Endothelial cell of umbilical vein (primary cell): ENCODE results near the gene EIF3A. TPM values are rescaled to one million over a fixed set of nuclear protein-coding genes. Genes with fewer than 3 reads are reported as not detected.

Source experiments
- BruUV-seq: library from RNA; stranded (reverse); fragments of 400-500 nt; replicated peaks from 2 replicates; lab custom pipeline; 2021; lab: Mats Ljungman, UMichigan
- CTCF ChIA-PET: fragments of 300-600, 350-600 bp; sonication (Branson Sonifier 250); formaldehyde crosslinking; loops from one replicate; lab custom pipeline; 2021; ENCODE audit warnings: antibody characterized with exemption, inconsistent platforms; lab: Charles Lee
- POLR2A ChIA-PET: fragments of 300-600, 350-600 bp; sonication (Branson Sonifier 250); formaldehyde crosslinking; loops from one replicate; lab custom pipeline; 2021; ENCODE audit warnings: antibody characterized with exemption, inconsistent platforms; lab: Charles Lee
- DNase-seq: peaks from one replicate; pipeline ENCODE4 v3.0.0-alpha.2; 2011; ENCODE audit warnings: low read depth, low spot score
- FAIRE-seq: peaks from 2 replicates; lab custom pipeline; 2011; peaks lifted over from hg19 to GRCh38; lab: Jason Lieb, UNC
- H2AFZ ChIP-seq: 2 replicates; pipeline ENCODE4 v1.6.0; 2012; ENCODE audit warnings: low read depth, low read length, control low read depth, inconsistent platforms
- H3K27ac ChIP-seq: 2 replicates; pipeline ENCODE4 v1.5.1; 2011; ENCODE audit warnings: low read depth, mild to moderate bottlenecking, control low read depth, low read length, moderate library complexity; ENCODE audit not compliant: insufficient read depth
- H3K27me3 ChIP-seq, 2 experiments: 2 replicates each; pipeline versions ENCODE4 v1.6.0 to v1.6.1; 2011; ENCODE audit warnings: low read length in 2 of 2, mixed read lengths in 1 of 2; ENCODE audit not compliant: control insufficient read depth in 2 of 2, insufficient read depth in 2 of 2
- H3K36me3 ChIP-seq, 2 experiments: 2 replicates in 1 of 2; 3 replicates in 1 of 2; pipeline ENCODE4 v1.5.1; 2011; ENCODE audit warnings: low read length in 2 of 2, mild to moderate bottlenecking in 1 of 2, moderate library complexity in 1 of 2; ENCODE audit not compliant: control insufficient read depth in 2 of 2, insufficient read depth in 2 of 2; ENCODE audit errors: extremely low read depth in 1 of 2
- H3K4me1 ChIP-seq: 3 replicates; pipeline ENCODE4 v1.5.1; 2011; ENCODE audit warnings: mild to moderate bottlenecking, low read length; ENCODE audit not compliant: control insufficient read depth, insufficient read depth; ENCODE audit errors: extremely low read depth
- H3K4me2 ChIP-seq: 2 replicates; pipeline ENCODE4 v1.6.1; 2011; ENCODE audit warnings: low read length, control low read depth, mixed read lengths; ENCODE audit not compliant: insufficient read depth
- H3K4me3 ChIP-seq, 3 experiments: fragments of 200-600 bp in 1 of 3; sonication (generic), shearing (Covaris generic) in 1 of 3; replicated peaks in 1 of 3; 2 replicates each; pipeline ENCODE4 v1.5.1; 2011 to 2016; ENCODE audit warnings: control low read depth in 3 of 3, low read length in 3 of 3, mild to moderate bottlenecking in 2 of 3, inconsistent platforms in 1 of 3, low read depth in 1 of 3, moderate library complexity in 1 of 3; ENCODE audit not compliant: insufficient read depth in 1 of 3
- H3K79me2 ChIP-seq: 2 replicates; pipeline ENCODE4 v1.6.0; 2012; ENCODE audit warnings: low read length, inconsistent platforms; ENCODE audit not compliant: control insufficient read depth, insufficient read depth
- H3K9ac ChIP-seq: replicated peaks from 2 replicates; pipeline ENCODE3; 2011; ENCODE audit warnings: low read length, control low read depth; ENCODE audit not compliant: insufficient read depth; ENCODE audit errors: extremely low read depth
- H3K9me1 ChIP-seq: replicated peaks from 3 replicates; pipeline ENCODE4 v1.6.0; 2011; ENCODE audit warnings: mild to moderate bottlenecking, low read length; ENCODE audit not compliant: control insufficient read depth, insufficient read depth; ENCODE audit errors: extremely low read depth
- H3K9me3 ChIP-seq: replicated peaks from 2 replicates; pipeline ENCODE4 v1.5.1; 2012; ENCODE audit warnings: low read length, inconsistent platforms; ENCODE audit not compliant: control insufficient read depth, insufficient read depth
- H4K20me1 ChIP-seq: replicated peaks from 2 replicates; pipeline ENCODE3; 2011; ENCODE audit warnings: mild to moderate bottlenecking, low read length; ENCODE audit not compliant: control insufficient read depth, insufficient read depth; ENCODE audit errors: extremely low read depth
- CTCF ChIP-seq, 2 donors: IDR thresholded peaks; 1 replicate in 1 of 2; 2 replicates in 1 of 2; pipeline ENCODE4 v1.5.1; 2011; ENCODE audit warnings: low read length in 2 of 2, mild to moderate bottlenecking in 2 of 2, moderate library complexity in 2 of 2, control low read depth in 1 of 2, inconsistent platforms in 1 of 2, low read depth in 1 of 2; ENCODE audit not compliant: insufficient read depth in 1 of 2; ENCODE audit errors: extremely low read depth in 1 of 2
- EZH2 ChIP-seq: IDR thresholded peaks from 2 replicates; pipeline ENCODE4 v1.6.1; 2012; ENCODE audit warnings: borderline replicate concordance, low read depth, mild to moderate bottlenecking, moderate library complexity, low read length, inconsistent platforms; ENCODE audit not compliant: severe bottlenecking
- FOS ChIP-seq: IDR thresholded peaks from 2 replicates; pipeline ENCODE4 v1.6.1; 2011; ENCODE audit warnings: mild to moderate bottlenecking, low read length, moderate library complexity, borderline replicate concordance; ENCODE audit not compliant: insufficient read depth
- GATA2 ChIP-seq: IDR thresholded peaks from 2 replicates; pipeline ENCODE4 v1.7.0; 2011; ENCODE audit warnings: low read depth, mild to moderate bottlenecking, moderate library complexity, mixed read lengths, low read length; ENCODE audit not compliant: insufficient read length, insufficient read depth
- JUN ChIP-seq: IDR thresholded peaks from 2 replicates; pipeline ENCODE4 v1.6.1; 2011; ENCODE audit warnings: borderline replicate concordance, low read depth; ENCODE audit not compliant: insufficient read length, insufficient read depth
- MYC ChIP-seq: IDR thresholded peaks from one replicate; pipeline ENCODE4 v1.6.1; 2011; ENCODE audit warnings: mild to moderate bottlenecking, low read depth, low read length
- POLR2A ChIP-seq: IDR thresholded peaks from 2 replicates; pipeline ENCODE4 v1.6.1; 2012; ENCODE audit warnings: low read depth, mild to moderate bottlenecking, control low read depth, low read length
- POLR2AphosphoS5 ChIP-seq: IDR thresholded peaks from 2 replicates; pipeline ENCODE4 v1.6.1; 2012; ENCODE audit warnings: low read depth, mild to moderate bottlenecking, control low read depth, low read length, moderate library complexity; ENCODE audit not compliant: insufficient read depth
- dilution Hi-C: fragments of 300-500 bp; cut with MboI; formaldehyde crosslinking; loops from one replicate; pipeline ENCODE4 v1.15.0; 2019; ENCODE audit warnings: low sequenced_read_pairs; ENCODE audit not compliant: extremely low pct_ligation_motif_present
- intact Hi-C: fragments of 100-400 bp; cut with micrococcal nuclease; formaldehyde crosslinking; loops from one replicate; pipeline ENCODE4 v1.10.0; 2022
- polyA plus RNA-seq, 4 experiments: library from polyadenylated mRNA; depleted of rRNA in 3 of 4; stranded (reverse) in 3 of 4; unstranded in 1 of 4; fragments of >200 nt; gene quantifications; 2 replicates each; pipeline versions ENCODE4 v1.2.1 to v1.2.3, GENCODE V29; 2011 to 2012; ENCODE audit warnings: missing spikeins in 1 of 4
- total RNA-seq: library from RNA; stranded (reverse); gene quantifications from 2 replicates; pipeline ENCODE4 v1.2.3, GENCODE V29; 2021
- TF ChIP-seq, protein P1 (sequence below): IDR thresholded peaks from 2 replicates; pipeline ENCODE4 v1.6.1; 2011; ENCODE audit not compliant: insufficient read depth, insufficient read length

EIF3A gene
- total and polyA plus RNA-seq, 2 donors (not counting 3 experiments of a cell fraction or from before 2014, with no cell fraction given): 27.6 to 159 TPM

DNA sequence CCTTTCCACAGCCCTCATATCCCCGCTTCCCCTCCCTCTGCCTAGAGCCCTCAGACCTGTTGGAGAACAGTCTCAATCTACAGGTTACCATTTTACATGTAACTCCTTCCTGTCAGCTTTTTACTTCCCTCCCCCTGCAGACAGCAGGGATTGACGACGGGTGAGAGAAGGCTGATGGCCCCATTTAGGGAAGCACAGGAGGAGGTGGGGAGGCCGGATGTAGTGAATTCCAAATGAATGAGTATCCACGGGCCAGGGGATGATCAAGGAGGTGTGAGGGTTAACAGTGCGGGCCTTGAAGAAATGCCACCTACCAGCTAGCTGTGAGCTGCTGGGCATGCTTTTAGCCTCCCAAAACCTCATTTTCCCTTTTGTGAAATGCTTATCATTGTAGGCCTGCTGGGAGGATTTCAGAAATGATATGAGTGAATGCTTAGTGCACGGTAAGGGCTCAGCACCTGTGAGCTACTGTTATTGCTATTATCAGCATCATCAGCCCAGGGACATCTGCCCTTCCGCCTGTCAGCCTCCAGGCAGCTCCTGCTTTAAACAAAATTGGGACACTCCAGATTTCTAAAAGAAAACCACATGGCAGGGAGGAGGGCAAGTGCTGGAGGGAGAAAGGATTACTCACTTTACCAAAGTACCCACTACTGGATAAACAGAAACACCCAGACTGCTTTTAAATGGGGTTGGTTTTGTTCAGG lies 57.6 kb downstream of the EIF3A start:
- FAIRE-seq: no peak
- POLR2A ChIA-PET: no interaction called here
- no peaks in the 10 kb centered on the region for H3K9me1 ChIP-seq
- H3K4me3 ChIP-seq: no peak overlapping the region
- peaks cover 0 to 2% of the 10 kb centered on the region in 2 experiments for H3K27me3 ChIP-seq
- no TSS peak for BruUV-seq
- H4K20me1 ChIP-seq: no peaks in the 10 kb centered on the region
- no peak overlapping the region for H2AFZ ChIP-seq
- no peak overlapping the region for H3K27ac ChIP-seq
- TF ChIP-seq POLR2A (no peak), GATA2 (no peak), MYC (no peak), POLR2AphosphoS5 (no peak), JUN (no peak), FOS (no peak), EZH2 (no peak), CTCF (IDR thresholded peaks at IDR 0.05; ENCODE audit: extremely low read depth in 1 of 2, insufficient read depth in 1 of 2, low read depth in 1 of 2, low read length in 2 of 2) (no peak)
- TF ChIP-seq, protein P1, sequence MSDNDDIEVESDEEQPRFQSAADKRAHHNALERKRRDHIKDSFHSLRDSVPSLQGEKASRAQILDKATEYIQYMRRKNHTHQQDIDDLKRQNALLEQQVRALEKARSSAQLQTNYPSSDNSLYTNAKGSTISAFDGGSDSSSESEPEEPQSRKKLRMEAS: no peak
- no peaks in the 10 kb centered on the region for H3K9me3 ChIP-seq
- no peaks in the 10 kb centered on the region for H3K4me1 ChIP-seq
- no peak overlapping the region for H3K9ac ChIP-seq
- H3K36me3 ChIP-seq: no peaks in the 10 kb centered on the region
- H3K4me2 ChIP-seq: no peak overlapping the region
- intact Hi-C loops (no loop called here), dilution Hi-C loops (no loop called here)
- CTCF ChIA-PET: no interaction called here
- no peaks in the 10 kb centered on the region for H3K79me2 ChIP-seq
- no peak for DNase-seq
